Stimulated activated CD4-positive, alpha-beta T cell treated with anti-CD3 and anti-CD28 coated beads, TNF-alpha, amount 100 ng/mL, for 24 hours (primary cell): ENCODE measurements around the gene AREL1.
"Not testable (repeated sequence)": the region's sequence is repeated elsewhere in the genome, so short reads cannot be mapped to it uniquely, and the experiment has no call there.

Source experiments
- DNase-seq, 3 experiments: peaks; one replicate each; pipeline ENCODE4 v3.0.0-alpha.2; 2020; ENCODE audit warnings: low read depth in 3 of 3

The AREL1 gene

GRCh38 chr14:74712499-74713394, at the start of gene AREL1, which contains the start of gene FCF1:
AREL1 (minus strand) TSS chr14:74713080; CDS start chr14:74685615, 27,465 bp downstream.
FCF1 (plus strand) TSS chr14:74713144; CDS start chr14:74713198, 54 bp downstream.
- peak; percentile 69 to 74 (median 71) for DNase-seq

GRCh38 chr14:74758505-74758904, 45.6 kb upstream of the AREL1 start:
- DNase-seq: not testable (repeated sequence)

GRCh38 chr14:74756326-74756725, 43.4 kb upstream of the AREL1 start:
- DNase-seq: no peak

GRCh38 chr14:74754899-74755298, 42.0 kb upstream of the AREL1 start:
- no peak for DNase-seq

GRCh38 chr14:74754157-74754556, 41.3 kb upstream of the AREL1 start:
- no peak for DNase-seq

GRCh38 chr14:74747237-74747636, 34.4 kb upstream of the AREL1 start:
- no peak for DNase-seq

GRCh38 chr14:74739293-74740030, 26.6 kb upstream of the AREL1 start:
- no peak for DNase-seq

- DNase-seq: no peak
Observed at GRCh38 chr14:74737753-74738325, 25.0 kb upstream of the AREL1 start.

GRCh38 chr14:74735125-74735524, 22.2 kb upstream of the AREL1 start:
- no peak for DNase-seq

- DNase-seq: no peak
Observed at GRCh38 chr14:74733221-74733620, 20.3 kb upstream of the AREL1 start.

- DNase-seq: no peak
Observed at GRCh38 chr14:74732387-74732786, 19.5 kb upstream of the AREL1 start.

- no peak for DNase-seq
Observed at GRCh38 chr14:74723134-74723533, 10.3 kb upstream of the AREL1 start.

- no peak for DNase-seq
Observed at GRCh38 chr14:74720526-74720925, 7.6 kb upstream of the AREL1 start.

- DNase-seq: no peak
Observed at GRCh38 chr14:74713395-74713735, 485 bp upstream of the AREL1 start.

GRCh38 chr14:74711651-74712050, 1.2 kb downstream of the AREL1 start:
- DNase-seq: no peak

GRCh38 chr14:74710480-74710879, 2.4 kb downstream of the AREL1 start:
- no peak for DNase-seq

GRCh38 chr14:74705613-74706500, 7.0 kb downstream of the AREL1 start:
- DNase-seq: no peak

- DNase-seq: no peak
Observed at GRCh38 chr14:74704656-74705055, 8.2 kb downstream of the AREL1 start.

- DNase-seq: no peak
Observed at GRCh38 chr14:74703043-74703442, 9.8 kb downstream of the AREL1 start.

GRCh38 chr14:74702293-74702692, 10.6 kb downstream of the AREL1 start:
- DNase-seq: no peak

GRCh38 chr14:74698465-74698864, 14.4 kb downstream of the AREL1 start:
- DNase-seq: no peak

GRCh38 chr14:74697976-74698375, 14.9 kb downstream of the AREL1 start:
- no peak for DNase-seq
